ENCODE measurements around the gene APEX2. TPM values are rescaled to one million over a fixed set of nuclear protein-coding genes. Genes with fewer than 3 reads are reported as not detected.
"Not testable (repeated sequence)": the region's sequence is repeated elsewhere in the genome, so short reads cannot be mapped to it uniquely, and the experiment has no call there.

APEX2 gene
- 22.4 TPM for polyA plus RNA-seq (2012; ENCODE audit: low read depth, missing spikeins)

DNA sequence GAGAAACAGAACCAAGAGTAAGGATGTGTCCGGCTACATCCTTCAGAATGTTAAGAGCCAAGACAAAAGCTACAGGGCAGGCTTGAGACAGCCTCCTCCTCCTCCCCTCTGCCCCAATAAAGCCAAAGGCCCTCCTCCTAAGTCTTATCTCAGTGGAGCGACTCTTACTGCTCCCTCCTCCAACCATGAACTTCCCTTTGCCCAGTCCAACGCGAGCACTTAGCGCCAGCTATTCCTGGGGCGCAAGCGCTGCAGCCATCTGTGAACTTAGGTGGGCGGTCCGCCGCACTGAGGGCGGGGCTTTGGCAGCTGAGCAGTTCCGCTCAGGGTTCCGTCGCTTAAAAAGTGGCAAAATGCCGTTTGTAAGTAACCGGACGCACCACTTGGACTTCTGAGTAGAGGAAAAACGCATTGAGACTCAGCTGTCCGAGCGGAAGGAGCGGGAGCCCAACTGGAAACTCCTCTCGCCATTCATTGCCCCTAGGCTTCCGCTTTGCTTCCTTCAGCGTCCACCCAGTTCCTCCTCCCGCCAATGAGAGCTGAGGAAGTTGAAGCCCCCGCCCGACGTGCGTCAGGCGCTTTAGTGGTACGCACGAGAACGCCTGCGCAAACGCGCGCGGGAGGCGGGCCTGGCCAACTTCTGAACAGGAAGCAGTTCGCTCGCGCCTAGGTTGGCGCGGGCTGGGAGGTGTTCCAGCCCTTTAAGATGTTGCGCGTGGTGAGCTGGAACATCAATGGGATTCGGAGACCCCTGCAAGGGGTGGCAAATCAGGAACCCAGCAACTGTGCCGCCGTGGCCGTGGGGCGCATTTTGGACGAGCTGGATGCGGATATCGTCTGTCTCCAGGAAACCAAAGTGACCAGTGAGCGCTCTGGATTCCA lies at the start of gene APEX2:
APEX2 (plus strand) TSS at position 647 of the 882 bp plus-strand sequence; CDS start at position 707, 60 bp downstream.
- FAIRE-seq (peak; percentile 99), DNase-seq (ENCODE audit: insufficient read length, low spot score) (peak; percentile 53)
- TF ChIP-seq POLR2A (IDR thresholded peaks at IDR 0.05; ENCODE audit: low read depth, low read length) (peak; percentile 85), PAX5 (IDR thresholded peaks at IDR 0.05; ENCODE audit: insufficient read depth, low read length, severe bottlenecking) (no peak), TAF1 (IDR thresholded peaks at IDR 0.05; ENCODE audit: low read depth, low read length) (peak; percentile 61), SPI1 (IDR thresholded peaks at IDR 0.05; ENCODE audit: low read depth, low read length) (peak; percentile 63), POLR2AphosphoS5 (IDR thresholded peaks at IDR 0.05; ENCODE audit: low read depth, low read length) (peak; percentile 85)

GRCh38 chrX:54950730-54951375 lies 49.3 kb upstream of the APEX2 start:
- TF ChIP-seq SPI1 (IDR thresholded peaks at IDR 0.05; ENCODE audit: low read depth, low read length) (no peak), POLR2A (IDR thresholded peaks at IDR 0.05; ENCODE audit: low read depth, low read length) (no peak), TAF1 (IDR thresholded peaks at IDR 0.05; ENCODE audit: low read depth, low read length) (no peak), POU2F2 (IDR thresholded peaks at IDR 0.05; ENCODE audit: low read depth, low read length) (no peak), POLR2AphosphoS5 (IDR thresholded peaks at IDR 0.05; ENCODE audit: low read depth, low read length) (no peak), PAX5 (IDR thresholded peaks at IDR 0.05; ENCODE audit: insufficient read depth, low read length, severe bottlenecking) (no peak)
- DNase-seq (ENCODE audit: insufficient read length, low spot score) (no peak), FAIRE-seq (no peak)

DNA sequence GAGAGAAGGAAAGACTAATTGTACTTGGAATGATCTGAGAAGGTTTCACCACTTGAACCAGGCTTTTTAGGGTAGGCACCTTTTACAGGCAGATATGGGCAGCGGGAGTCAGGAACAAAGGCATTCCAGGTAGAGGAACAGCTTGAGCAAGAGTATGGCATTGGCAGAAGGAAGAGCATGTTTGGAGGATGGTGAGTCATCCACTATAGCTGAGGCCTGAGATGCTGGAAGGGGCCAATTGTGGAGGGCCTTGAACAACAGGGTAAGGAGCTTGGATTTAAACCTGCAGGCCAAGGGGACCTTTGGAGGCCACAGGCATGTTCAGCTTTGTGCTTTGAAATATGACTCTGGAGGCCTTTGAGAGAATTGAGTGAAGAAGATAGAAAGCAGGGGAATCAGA lies 38.4 kb upstream of the APEX2 start:
- no peak for FAIRE-seq
- TF ChIP-seq POLR2AphosphoS5 (IDR thresholded peaks at IDR 0.05; ENCODE audit: low read depth, low read length) = no peak
- no peak for TF ChIP-seq PAX5 (IDR thresholded peaks at IDR 0.05; ENCODE audit: insufficient read depth, low read length, severe bottlenecking)
- TF ChIP-seq TAF1 (IDR thresholded peaks at IDR 0.05; ENCODE audit: low read depth, low read length) = no peak
- no peak for TF ChIP-seq POU2F2 (IDR thresholded peaks at IDR 0.05; ENCODE audit: low read depth, low read length)
- TF ChIP-seq POLR2A (IDR thresholded peaks at IDR 0.05; ENCODE audit: low read depth, low read length) = no peak
- no peak for TF ChIP-seq SPI1 (IDR thresholded peaks at IDR 0.05; ENCODE audit: low read depth, low read length)
- no peak for DNase-seq (ENCODE audit: insufficient read length, low spot score)

GRCh38 chrX:54964766-54965497 lies 35.2 kb upstream of the APEX2 start:
- DNase-seq (ENCODE audit: insufficient read length, low spot score) = no peak
- TF ChIP-seq PAX5 (IDR thresholded peaks at IDR 0.05; ENCODE audit: insufficient read depth, low read length, severe bottlenecking) (no peak), SPI1 (IDR thresholded peaks at IDR 0.05; ENCODE audit: low read depth, low read length) (no peak), POLR2AphosphoS5 (IDR thresholded peaks at IDR 0.05; ENCODE audit: low read depth, low read length) (no peak), TAF1 (IDR thresholded peaks at IDR 0.05; ENCODE audit: low read depth, low read length) (no peak), POLR2A (IDR thresholded peaks at IDR 0.05; ENCODE audit: low read depth, low read length) (no peak), POU2F2 (IDR thresholded peaks at IDR 0.05; ENCODE audit: low read depth, low read length) (no peak)
- FAIRE-seq = no peak

GRCh38 chrX:54977387-54977786 lies 22.8 kb upstream of the APEX2 start:
- DNase-seq (ENCODE audit: insufficient read length, low spot score) = no peak
- no peak for TF ChIP-seq POLR2A (IDR thresholded peaks at IDR 0.05; ENCODE audit: low read depth, low read length)
- no peak for TF ChIP-seq POU2F2 (IDR thresholded peaks at IDR 0.05; ENCODE audit: low read depth, low read length)
- TF ChIP-seq SPI1 (IDR thresholded peaks at IDR 0.05; ENCODE audit: low read depth, low read length) = no peak
- no peak for TF ChIP-seq TAF1 (IDR thresholded peaks at IDR 0.05; ENCODE audit: low read depth, low read length)
- no peak for TF ChIP-seq PAX5 (IDR thresholded peaks at IDR 0.05; ENCODE audit: insufficient read depth, low read length, severe bottlenecking)
- TF ChIP-seq POLR2AphosphoS5 (IDR thresholded peaks at IDR 0.05; ENCODE audit: low read depth, low read length) = no peak
- FAIRE-seq = no peak

- no peak for FAIRE-seq
- no peak for DNase-seq (ENCODE audit: insufficient read length, low spot score)
- TF ChIP-seq POLR2A (IDR thresholded peaks at IDR 0.05; ENCODE audit: low read depth, low read length) (no peak), PAX5 (IDR thresholded peaks at IDR 0.05; ENCODE audit: insufficient read depth, low read length, severe bottlenecking) (no peak), TAF1 (IDR thresholded peaks at IDR 0.05; ENCODE audit: low read depth, low read length) (no peak), POLR2AphosphoS5 (IDR thresholded peaks at IDR 0.05; ENCODE audit: low read depth, low read length) (no peak), POU2F2 (IDR thresholded peaks at IDR 0.05; ENCODE audit: low read depth, low read length) (no peak), SPI1 (IDR thresholded peaks at IDR 0.05; ENCODE audit: low read depth, low read length) (no peak)
These were observed 21.7 kb upstream of the APEX2 start for GRCh38 chrX:54978448-54978847.

DNA sequence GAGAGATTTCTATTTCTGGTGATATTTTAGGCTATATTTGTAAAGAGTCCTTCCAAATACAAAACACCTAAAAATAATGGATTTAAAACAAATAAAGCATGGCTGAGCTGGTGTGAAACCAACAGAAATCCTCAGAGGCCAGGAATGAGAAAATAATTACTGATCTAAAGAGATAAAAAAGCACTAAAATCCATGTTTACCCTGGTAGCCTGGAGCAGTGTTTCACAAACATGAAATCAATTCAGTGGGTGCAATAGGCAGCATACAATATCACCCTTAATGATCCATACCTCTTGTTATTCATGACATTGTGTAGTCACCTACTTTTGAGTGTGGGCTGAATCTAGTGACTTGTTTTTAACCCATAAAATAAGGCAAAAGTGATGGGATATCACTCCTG lies 20.7 kb upstream of the APEX2 start:
- no peak for TF ChIP-seq POLR2A (IDR thresholded peaks at IDR 0.05; ENCODE audit: low read depth, low read length)
- no peak for TF ChIP-seq POLR2AphosphoS5 (IDR thresholded peaks at IDR 0.05; ENCODE audit: low read depth, low read length)
- TF ChIP-seq PAX5 (IDR thresholded peaks at IDR 0.05; ENCODE audit: insufficient read depth, low read length, severe bottlenecking) = no peak
- TF ChIP-seq TAF1 (IDR thresholded peaks at IDR 0.05; ENCODE audit: low read depth, low read length) = no peak
- no peak for TF ChIP-seq POU2F2 (IDR thresholded peaks at IDR 0.05; ENCODE audit: low read depth, low read length)
- no peak for TF ChIP-seq SPI1 (IDR thresholded peaks at IDR 0.05; ENCODE audit: low read depth, low read length)
- FAIRE-seq = no peak
- no peak for DNase-seq (ENCODE audit: insufficient read length, low spot score)

- FAIRE-seq (no peak), DNase-seq (ENCODE audit: insufficient read length, low spot score) (no peak)
- no peak for TF ChIP-seq PAX5 (IDR thresholded peaks at IDR 0.05; ENCODE audit: insufficient read depth, low read length, severe bottlenecking)
- TF ChIP-seq POLR2A (IDR thresholded peaks at IDR 0.05; ENCODE audit: low read depth, low read length) = no peak
- TF ChIP-seq SPI1 (IDR thresholded peaks at IDR 0.05; ENCODE audit: low read depth, low read length) = no peak
- no peak for TF ChIP-seq POU2F2 (IDR thresholded peaks at IDR 0.05; ENCODE audit: low read depth, low read length)
- TF ChIP-seq POLR2AphosphoS5 (IDR thresholded peaks at IDR 0.05; ENCODE audit: low read depth, low read length) = no peak
- TF ChIP-seq TAF1 (IDR thresholded peaks at IDR 0.05; ENCODE audit: low read depth, low read length) = no peak
These were observed 19.8 kb upstream of the APEX2 start for GRCh38 chrX:54980334-54980733.

DNA sequence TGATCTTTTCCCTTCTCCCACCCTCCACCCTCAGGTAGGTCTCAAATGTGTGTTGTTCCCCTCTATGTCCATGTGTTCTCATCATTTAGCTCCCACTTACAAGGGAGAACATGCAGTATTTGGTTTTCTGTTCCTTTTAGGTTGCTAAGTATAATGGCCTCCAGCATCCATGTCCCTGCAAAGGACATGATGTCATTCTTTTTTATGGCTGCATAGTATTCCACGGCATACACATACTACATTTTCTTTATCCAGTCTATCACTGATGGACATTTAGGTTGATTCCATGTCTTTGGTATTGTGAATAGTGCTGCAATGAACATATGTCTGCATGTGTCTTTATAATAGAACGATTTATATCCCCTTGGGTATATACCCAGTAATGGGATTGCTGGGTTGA lies 16.9 kb upstream of the APEX2 start:
- DNase-seq (ENCODE audit: insufficient read length, low spot score); FAIRE-seq: not testable (repeated sequence)
